ENCODE results near the gene SIRT5.

SIRT5 gene

GRCh38 chr6:13544454-13545186 is 29.8 kb upstream of the SIRT5 start:
- Histone ChIP-seq H3K36me3 (no peaks in the 10 kb centered on the region), H3K9me3 (ENCODE audit: severe bottlenecking) (no peaks in the 10 kb centered on the region), H3K4me3 (ENCODE audit: low read depth, low read length) (no peak overlapping the region), H3K27me3 (ENCODE audit: insufficient read depth, low read depth, severe bottlenecking) (no peaks in the 10 kb centered on the region), H3K27ac (no peak overlapping the region)
- TF ChIP-seq CTCF (IDR thresholded peaks at IDR 0.05; ENCODE audit: low read depth, low read length): no peak
- no peak for DNase-seq

GRCh38 chr6:13545885-13546284 is 28.5 kb upstream of the SIRT5 start:
- Histone ChIP-seq H3K27me3 (ENCODE audit: insufficient read depth, low read depth, severe bottlenecking) (no peaks in the 10 kb centered on the region), H3K4me3 (ENCODE audit: low read depth, low read length) (no peak overlapping the region), H3K27ac (no peak overlapping the region), H3K9me3 (ENCODE audit: severe bottlenecking) (no peaks in the 10 kb centered on the region), H3K36me3 (no peaks in the 10 kb centered on the region)
- DNase-seq: no peak
- no peak for TF ChIP-seq CTCF (IDR thresholded peaks at IDR 0.05; ENCODE audit: low read depth, low read length)

DNA sequence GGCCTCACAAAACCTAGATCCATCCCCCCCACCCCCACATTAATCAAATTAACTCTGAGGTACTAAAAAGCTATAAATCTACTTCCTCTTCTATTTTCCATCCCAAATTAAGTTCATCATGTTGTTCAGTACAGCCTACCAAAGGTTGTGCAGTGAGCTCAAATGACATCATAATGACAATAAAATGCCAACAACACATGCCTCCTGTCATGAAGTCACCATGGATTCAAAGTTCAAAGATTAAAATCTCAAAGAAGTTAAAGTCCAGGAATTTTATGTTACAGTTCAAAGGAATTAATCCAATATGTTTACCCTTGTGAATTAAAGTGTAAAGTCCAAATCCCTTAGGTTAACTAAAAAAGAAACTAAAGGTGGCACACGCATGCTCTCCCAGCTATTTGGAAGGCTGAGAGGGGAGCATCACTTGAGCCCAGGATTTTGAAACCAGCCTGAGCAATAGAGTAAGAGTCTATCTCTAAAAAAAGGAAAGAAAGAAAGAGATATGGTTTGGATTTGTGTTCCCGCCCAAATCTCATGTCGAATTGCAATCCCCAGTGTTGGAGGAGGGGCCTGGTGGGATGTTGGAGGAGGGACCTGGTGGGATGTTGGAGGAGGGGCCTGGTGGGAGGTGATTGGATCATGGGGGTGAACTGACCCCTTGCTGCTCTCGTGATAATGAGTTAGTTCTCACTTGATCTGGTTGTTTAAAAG is 25.7 kb upstream of the SIRT5 start:
- Histone ChIP-seq H3K9me3 (ENCODE audit: severe bottlenecking) (peaks cover 2% of the 10 kb centered on the region), H3K4me3 (ENCODE audit: low read depth, low read length) (no peak overlapping the region)
- DNase-seq: no peak

DNA sequence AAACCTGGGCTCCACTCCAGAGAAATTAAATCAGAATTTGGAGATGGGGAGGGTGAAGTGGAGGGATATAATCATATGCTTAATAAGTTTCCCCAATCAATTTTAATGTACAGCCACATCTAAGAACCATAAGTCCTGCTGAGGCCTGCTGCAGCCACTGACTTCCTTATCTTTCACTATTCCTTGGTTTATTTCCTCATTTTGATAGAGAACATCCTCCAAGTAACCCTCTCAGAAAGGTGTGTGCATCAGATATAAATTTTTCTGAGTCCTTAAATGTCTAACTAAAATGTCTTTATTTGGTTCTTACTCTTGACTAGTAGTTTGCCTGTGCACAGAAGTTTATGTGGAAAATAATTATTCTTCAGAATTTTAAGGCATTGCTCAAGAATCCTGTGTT is 23.7 kb upstream of the SIRT5 start:
- H3K27me3 ChIP-seq (ENCODE audit: insufficient read depth, low read depth, severe bottlenecking): no peaks in the 10 kb centered on the region
- H3K9me3 ChIP-seq (ENCODE audit: severe bottlenecking): peaks cover 2% of the 10 kb centered on the region
- H3K4me3 ChIP-seq (ENCODE audit: low read depth, low read length): no peak overlapping the region
- DNase-seq: no peak
- no peak overlapping the region for H3K27ac ChIP-seq
- H3K36me3 ChIP-seq: no peaks in the 10 kb centered on the region
- no peak for TF ChIP-seq CTCF (IDR thresholded peaks at IDR 0.05; ENCODE audit: low read depth, low read length)

More for the DNA sequence above, 25.7 kb upstream of the SIRT5 start:
- no peak for TF ChIP-seq CTCF (IDR thresholded peaks at IDR 0.05; ENCODE audit: low read depth, low read length)
- Histone ChIP-seq H3K27ac (no peak overlapping the region), H3K27me3 (ENCODE audit: insufficient read depth, low read depth, severe bottlenecking) (no peaks in the 10 kb centered on the region), H3K36me3 (no peaks in the 10 kb centered on the region)

GRCh38 chr6:13553646-13554045 is 20.8 kb upstream of the SIRT5 start:
- Histone ChIP-seq H3K27me3 (ENCODE audit: insufficient read depth, low read depth, severe bottlenecking) (no peaks in the 10 kb centered on the region), H3K36me3 (no peaks in the 10 kb centered on the region), H3K9me3 (ENCODE audit: severe bottlenecking) (peaks cover 2% of the 10 kb centered on the region), H3K4me3 (ENCODE audit: low read depth, low read length) (no peak overlapping the region), H3K27ac (no peak overlapping the region)
- no peak for TF ChIP-seq CTCF (IDR thresholded peaks at IDR 0.05; ENCODE audit: low read depth, low read length)
- no peak for DNase-seq
